ENCODE data around the gene OR2G3. TPM values are rescaled to one million over a fixed set of nuclear protein-coding genes. Genes with fewer than 3 reads are reported as not detected.

OR2G3 gene
- not detected for polyA plus RNA-seq (ENCODE audit: insufficient read length in 4 of 4)

- DNase-seq (ENCODE audit: low read depth in 4 of 4, low spot score in 3 of 4): no peak
Measured at GRCh38 chr1:247605286-247605685, at the start of gene OR2G3. OR2G3 (plus strand) TSS chr1:247605586; CDS start chr1:247605586, 0 bp downstream.

- no peak for DNase-seq (ENCODE audit: low read depth in 4 of 4, low spot score in 3 of 4)
Measured at GRCh38 chr1:247557926-247558674, 47.3 kb upstream of the OR2G3 start.

GRCh38 chr1:247561711-247562110 is 43.7 kb upstream of the OR2G3 start:
- no peak for DNase-seq (ENCODE audit: low read depth in 4 of 4, low spot score in 3 of 4)

- DNase-seq (ENCODE audit: low read depth in 4 of 4, low spot score in 3 of 4): no peak
Measured at GRCh38 chr1:247562198-247562597, 43.2 kb upstream of the OR2G3 start.

GRCh38 chr1:247574236-247574635 is 31.1 kb upstream of the OR2G3 start:
- no peak for DNase-seq (ENCODE audit: low read depth in 4 of 4, low spot score in 3 of 4)

GRCh38 chr1:247574664-247575063 is 30.7 kb upstream of the OR2G3 start:
- no peak for DNase-seq (ENCODE audit: low read depth in 4 of 4, low spot score in 3 of 4)

- DNase-seq (ENCODE audit: low read depth in 4 of 4, low spot score in 3 of 4): no peak
Measured at GRCh38 chr1:247576514-247576913, 28.9 kb upstream of the OR2G3 start.

GRCh38 chr1:247578946-247579460 is 26.4 kb upstream of the OR2G3 start:
- DNase-seq (ENCODE audit: low read depth in 4 of 4, low spot score in 3 of 4): no peak

GRCh38 chr1:247588060-247588459 is 17.3 kb upstream of the OR2G3 start, which contains the start of gene OR2G2:
OR2G2 (plus strand) TSS chr1:247588360; CDS start chr1:247588360, 0 bp downstream.
- no peak for DNase-seq (ENCODE audit: low read depth in 4 of 4, low spot score in 3 of 4)

- DNase-seq (ENCODE audit: low read depth in 4 of 4, low spot score in 3 of 4): no peak
Measured at GRCh38 chr1:247613405-247613804, 8.0 kb downstream of the OR2G3 start.

- no peak for DNase-seq (ENCODE audit: low read depth in 4 of 4, low spot score in 3 of 4)
Measured at GRCh38 chr1:247614625-247615024, 9.2 kb downstream of the OR2G3 start.

- no peak for DNase-seq (ENCODE audit: low read depth in 4 of 4, low spot score in 3 of 4)
Measured at GRCh38 chr1:247627951-247628350, 22.6 kb downstream of the OR2G3 start.

GRCh38 chr1:247638011-247638410 is 32.6 kb downstream of the OR2G3 start:
- no peak for DNase-seq (ENCODE audit: low read depth in 4 of 4, low spot score in 3 of 4)

- no peak for DNase-seq (ENCODE audit: low read depth in 4 of 4, low spot score in 3 of 4)
Measured at GRCh38 chr1:247638781-247639180, 33.4 kb downstream of the OR2G3 start.

GRCh38 chr1:247639381-247639981 is 34.1 kb downstream of the OR2G3 start:
- peak in 3 of 4 donors; percentile 12 to 60 (median 29) for DNase-seq (ENCODE audit: low read depth in 4 of 4, low spot score in 3 of 4)

- no peak for DNase-seq (ENCODE audit: low read depth in 4 of 4, low spot score in 3 of 4)
Measured at GRCh38 chr1:247642742-247643141, 37.4 kb downstream of the OR2G3 start.

- no peak for DNase-seq (ENCODE audit: low read depth in 4 of 4, low spot score in 3 of 4)
Measured at GRCh38 chr1:247646867-247647266, 41.5 kb downstream of the OR2G3 start.

GRCh38 chr1:247647864-247648263 is 42.5 kb downstream of the OR2G3 start:
- no peak for DNase-seq (ENCODE audit: low read depth in 4 of 4, low spot score in 3 of 4)

GRCh38 chr1:247653040-247653439 is 47.7 kb downstream of the OR2G3 start:
- no peak for DNase-seq (ENCODE audit: low read depth in 4 of 4, low spot score in 3 of 4)

Data from left renal pelvis (tissue), 4 donors.